Measurements from ENCODE around the gene ANKH.
A peak's percentile ranks its signal among the peaks of the same experiment; 100 is the strongest.

ANKH gene

DNA sequence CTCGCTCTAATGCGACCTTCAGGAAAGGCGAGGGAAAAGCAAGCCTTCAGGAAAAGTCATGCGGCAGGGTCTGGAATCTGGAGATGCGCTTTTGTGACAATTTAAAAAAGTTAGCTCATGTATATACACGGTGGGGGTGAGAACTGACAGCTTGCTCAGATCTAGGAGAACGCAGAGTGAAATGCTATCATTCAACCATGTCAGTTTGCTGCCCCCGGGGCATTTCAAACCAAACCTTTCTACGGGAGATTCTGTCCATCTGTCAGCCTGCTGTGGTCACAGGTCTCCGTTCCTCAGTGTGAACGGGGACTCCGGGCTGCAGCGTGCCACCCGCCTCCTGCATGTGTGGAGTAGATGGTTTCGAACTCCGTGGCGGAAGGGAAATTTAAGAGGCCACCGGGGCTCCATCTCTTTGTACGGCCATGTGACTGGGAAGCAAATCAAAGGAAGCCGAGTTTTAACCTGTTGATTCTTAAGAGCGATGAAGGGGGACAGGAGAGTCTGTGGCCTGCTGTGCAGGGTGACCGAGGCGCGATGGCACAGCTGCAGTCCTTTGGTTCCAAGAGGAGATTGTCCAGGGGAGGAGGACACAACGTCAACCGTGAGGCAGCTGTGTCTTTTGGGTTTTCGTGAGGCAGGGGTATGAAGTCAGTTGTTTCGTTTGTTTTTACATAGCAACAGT is 161.1 kb downstream of the ANKH start:
- no peak for DNase-seq

- no peak for DNase-seq
Observed at GRCh38 chr5:14708551-14708950, 163.0 kb downstream of the ANKH start.

GRCh38 chr5:14707811-14708390 is 163.7 kb downstream of the ANKH start:
- DNase-seq = no peak

DNA sequence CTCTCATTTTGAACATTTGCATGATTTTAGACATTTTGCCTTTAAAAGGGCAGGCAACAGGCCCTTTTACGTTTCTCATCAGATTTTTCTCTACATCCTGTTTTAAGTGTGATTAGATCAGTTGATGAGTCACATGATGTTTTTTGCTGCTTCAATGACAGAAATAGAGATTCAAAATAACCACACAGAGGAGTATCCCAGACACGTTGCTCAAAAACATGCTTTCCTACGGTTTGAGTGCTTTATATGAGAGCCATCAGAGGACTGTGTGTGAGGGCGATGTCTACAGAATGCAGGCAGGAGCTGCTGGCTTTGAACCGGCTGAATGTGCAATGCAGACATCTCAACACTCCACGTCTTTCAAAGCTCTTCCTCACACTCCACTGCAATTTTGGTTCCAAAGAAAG is 165.0 kb downstream of the ANKH start:
- DNase-seq = no peak

DNA sequence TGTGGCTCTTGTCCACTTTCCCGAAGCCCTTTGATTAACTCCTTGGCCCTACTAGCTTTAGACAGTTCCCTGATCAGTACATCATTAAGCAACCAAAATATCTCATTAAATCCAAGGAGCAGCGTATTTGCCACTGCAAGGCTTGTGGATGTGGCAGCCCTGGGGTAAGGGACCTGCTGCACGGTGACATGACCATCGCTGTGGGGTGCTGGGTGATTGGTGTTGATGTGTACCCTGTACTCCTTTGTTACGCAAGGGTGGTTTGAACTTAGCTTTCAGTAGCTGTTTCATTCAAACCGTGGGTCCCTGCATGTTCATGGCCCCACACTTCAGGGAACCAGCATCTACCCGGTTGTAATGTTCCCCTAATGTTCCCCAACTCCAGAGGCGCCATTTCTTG is 166.0 kb downstream of the ANKH start:
- no peak for DNase-seq

GRCh38 chr5:14702238-14702839 is 169.2 kb downstream of the ANKH start:
- no peak for DNase-seq

- DNase-seq = no peak
Observed at GRCh38 chr5:14701556-14701955, 170.0 kb downstream of the ANKH start.

DNA sequence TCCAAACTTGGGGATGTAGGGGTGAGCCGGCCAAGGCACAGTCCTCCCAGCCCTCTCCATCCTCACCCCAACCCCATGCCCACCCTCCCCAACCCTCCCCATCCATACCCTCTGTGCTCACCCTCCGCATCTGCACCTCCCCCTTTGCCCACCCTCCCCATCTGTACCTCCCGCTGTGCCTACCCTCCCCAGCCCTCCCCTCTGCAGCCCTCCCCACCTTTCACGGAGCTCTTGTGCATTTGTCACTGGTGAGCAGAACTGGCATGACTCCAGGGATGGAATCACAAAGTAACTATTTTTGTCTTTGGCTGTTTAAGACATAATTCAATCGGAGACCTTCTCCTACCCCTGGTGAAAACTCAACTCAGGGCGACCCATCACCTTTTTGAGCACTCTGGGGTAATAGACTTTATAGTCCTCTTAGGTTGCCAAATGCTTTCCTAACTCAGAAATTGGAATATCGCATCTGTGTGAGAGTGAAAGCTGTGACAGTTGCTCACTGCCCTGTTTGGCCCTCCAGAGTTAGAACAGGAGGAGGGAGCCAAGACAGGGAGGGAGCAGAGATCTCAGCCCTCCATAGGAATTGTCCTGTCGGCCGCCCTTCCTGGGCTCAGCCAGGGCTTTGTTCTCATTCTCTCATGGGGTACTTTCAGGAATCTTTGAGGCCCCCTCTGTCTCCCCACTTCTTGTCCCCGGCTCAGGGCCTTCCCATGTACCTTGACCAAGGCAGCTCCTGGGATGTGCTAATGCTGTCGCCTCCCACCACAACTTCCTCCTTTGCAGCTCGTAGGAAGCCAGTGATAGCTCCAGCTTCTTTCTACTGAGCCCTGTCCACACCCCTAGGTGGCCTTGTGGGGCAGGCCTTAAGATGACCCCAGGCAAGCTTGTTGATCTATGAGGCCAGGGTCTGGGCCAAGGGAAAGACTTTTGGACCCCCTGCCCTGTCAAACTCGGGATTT is 170.8 kb downstream of the ANKH start:
- DNase-seq = no peak

GRCh38 chr5:14699807-14700400 is 171.7 kb downstream of the ANKH start:
- no peak for DNase-seq

DNA sequence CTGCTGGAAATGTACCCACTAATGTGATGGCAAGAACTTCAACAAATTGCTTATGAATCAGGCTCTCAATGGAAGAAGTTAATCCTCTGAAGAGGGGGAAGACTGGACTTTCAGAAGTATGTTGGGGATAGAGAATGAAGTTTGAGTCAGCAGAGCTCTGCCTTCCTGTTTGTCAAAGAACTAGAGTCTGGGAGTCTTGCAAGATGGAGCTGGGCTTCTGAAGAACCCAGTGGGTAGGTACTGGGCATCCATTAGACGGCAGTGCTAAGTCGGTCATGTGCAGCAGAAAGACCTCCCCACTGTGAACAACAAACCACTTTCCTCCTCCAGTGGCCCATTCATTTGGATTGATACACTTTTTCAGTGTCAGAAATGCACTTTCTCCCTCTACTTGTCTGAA is 172.4 kb downstream of the ANKH start:
- DNase-seq = no peak

- no peak for DNase-seq
Observed at GRCh38 chr5:14698495-14698894, 173.1 kb downstream of the ANKH start.

- no peak for DNase-seq
Observed at GRCh38 chr5:14696851-14697250, 174.7 kb downstream of the ANKH start.

GRCh38 chr5:14696057-14696456 is 175.5 kb downstream of the ANKH start:
- DNase-seq = no peak

GRCh38 chr5:14695152-14695551 is 176.4 kb downstream of the ANKH start:
- no peak for DNase-seq

- DNase-seq = no peak
Observed at GRCh38 chr5:14693070-14693469, 178.5 kb downstream of the ANKH start.

DNA sequence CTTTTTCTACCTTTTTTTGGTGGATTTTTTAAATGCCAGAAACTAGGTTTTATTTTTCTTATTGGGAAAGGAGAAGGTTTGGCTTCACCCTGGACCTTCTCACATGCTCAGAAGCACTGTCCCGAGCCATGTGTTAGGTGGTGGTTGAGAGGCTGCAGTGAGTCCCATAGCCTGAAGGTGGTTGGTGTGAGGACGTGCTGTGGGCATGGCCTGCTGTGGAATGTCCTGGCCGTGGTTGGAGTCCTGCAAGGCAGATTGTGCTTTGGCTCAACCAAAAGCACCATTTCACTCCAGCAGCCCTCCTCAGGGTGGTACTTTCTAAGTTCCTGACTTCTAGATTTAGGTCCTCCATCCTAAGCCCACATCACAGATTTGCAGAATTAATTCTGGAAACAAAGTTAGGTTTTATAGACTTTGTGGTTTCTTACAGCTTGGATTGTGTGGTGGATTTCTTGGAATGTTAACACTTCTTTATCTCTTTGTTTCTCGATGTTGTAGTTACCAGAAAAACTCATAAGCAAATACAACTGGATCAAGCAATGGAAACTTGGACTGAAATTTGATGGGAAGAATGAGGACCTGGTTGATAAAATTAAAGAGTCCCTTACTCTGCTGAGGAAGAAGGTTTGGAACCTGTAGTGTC is 184.4 kb downstream of the ANKH start:
- no peak for DNase-seq

DNA sequence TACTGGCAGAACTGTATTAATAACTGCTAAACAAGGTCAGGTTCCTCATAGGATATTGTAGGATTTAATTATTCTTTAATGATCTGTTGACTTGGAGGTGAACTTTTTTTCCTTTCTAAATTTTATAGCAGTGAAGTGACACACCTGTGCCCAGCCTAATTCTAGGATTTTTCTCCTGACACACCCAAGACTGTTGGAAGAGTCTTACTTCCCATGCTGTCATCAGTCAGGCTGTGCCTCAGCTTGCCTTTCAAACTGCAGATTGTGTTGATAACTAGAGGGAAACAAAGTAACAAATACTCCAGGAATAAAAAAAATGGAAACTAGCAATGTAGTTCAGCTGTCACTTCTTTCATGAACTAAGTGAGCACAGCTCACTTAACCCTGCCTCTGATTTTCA is 185.1 kb downstream of the ANKH start:
- no peak for DNase-seq

DNA sequence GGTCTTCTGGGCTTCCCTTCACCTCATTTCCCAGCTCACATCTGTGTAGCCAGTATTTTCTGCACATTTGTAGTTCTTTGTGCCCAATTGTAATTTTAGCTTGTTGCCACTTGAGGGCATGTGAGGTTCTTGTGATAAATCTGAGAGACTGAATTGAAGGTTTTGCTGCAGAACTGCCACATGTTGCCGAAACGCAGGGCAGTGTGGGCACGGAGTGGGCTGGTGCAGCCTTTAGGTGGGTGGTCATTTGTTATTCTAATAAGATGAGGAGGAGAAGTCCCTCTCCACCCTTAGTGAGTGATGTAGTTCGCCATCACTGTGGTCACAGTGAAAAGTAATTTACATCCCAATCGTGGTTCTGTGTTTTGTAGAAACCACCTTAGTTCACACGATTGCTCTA is 185.8 kb downstream of the ANKH start:
- DNase-seq = peak; percentile 18

DNA sequence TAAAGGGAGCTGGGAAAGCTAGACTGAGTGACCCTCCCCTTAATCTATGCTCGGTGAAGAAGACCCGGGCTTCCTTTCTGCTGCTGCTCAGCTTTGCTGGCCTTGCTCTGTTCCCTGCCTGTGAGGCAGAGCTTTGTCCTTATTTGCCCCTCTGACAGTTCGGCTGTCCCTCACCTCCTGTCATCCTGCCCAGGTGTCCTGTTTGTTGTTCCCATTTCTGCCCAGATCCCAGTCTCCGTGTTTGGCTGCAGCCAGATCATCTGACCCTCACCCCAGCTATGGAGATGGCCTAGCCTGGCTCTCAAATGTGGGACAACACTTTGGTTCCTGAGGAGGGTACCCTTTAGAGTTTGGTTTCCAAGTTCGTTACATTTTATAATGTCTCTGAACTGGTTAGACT is 186.8 kb downstream of the ANKH start:
- DNase-seq = no peak

DNA sequence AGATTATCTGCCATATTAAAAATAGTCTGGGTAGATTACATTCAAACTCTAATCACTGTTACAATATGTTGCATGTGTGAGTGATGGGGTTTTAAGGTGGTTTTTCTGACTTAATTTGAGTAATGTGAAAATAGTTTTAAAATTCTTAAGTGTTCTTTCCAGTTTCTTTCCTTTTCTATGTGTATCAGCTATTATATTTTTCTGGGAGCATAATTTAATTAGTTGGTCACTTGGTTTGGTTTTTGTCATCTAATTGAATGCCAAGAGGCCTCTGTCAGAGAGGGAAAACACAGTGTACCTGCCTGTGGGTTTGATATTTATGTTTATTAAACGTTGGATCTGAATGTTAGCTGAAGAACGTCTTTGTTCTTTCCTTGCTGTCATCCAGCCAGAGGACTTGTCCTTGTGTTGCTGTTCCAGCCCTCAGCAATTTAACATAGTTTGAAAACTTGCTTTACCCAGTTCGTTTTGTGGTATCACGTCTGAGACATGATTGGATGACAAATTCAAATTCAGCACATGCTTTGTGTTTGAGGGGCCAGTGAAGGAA is 187.6 kb downstream of the ANKH start:
- DNase-seq = no peak

DNA sequence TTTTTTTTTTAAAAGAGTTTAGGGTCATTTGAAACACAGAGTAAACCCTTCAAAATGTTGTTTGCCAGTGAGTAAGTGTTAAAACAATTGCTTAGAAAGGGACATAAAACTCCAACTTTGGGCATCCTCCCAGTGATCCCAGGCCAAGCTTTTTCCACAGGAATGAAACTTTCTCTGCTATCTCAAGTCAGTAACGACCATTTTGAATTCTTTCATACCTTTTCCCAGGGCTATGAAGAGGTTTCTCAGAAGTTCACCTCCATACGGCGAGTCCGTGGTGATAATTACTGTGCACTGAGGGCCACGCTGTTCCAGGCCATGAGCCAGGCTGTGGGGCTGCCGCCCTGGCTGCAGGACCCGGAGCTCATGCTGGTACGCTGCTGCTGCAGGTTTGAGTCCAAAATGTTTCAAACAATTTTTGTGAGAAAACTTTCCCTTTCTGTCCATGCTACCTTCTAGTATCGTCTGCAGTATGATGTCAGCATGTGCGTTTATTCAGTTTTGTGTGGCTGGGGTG is 190.3 kb downstream of the ANKH start:
- DNase-seq = no peak

GRCh38 chr5:14679595-14679994 is 192.0 kb downstream of the ANKH start:
- DNase-seq = no peak

Measured in NCI-H774 (cell line).